HuH-7.5 (cell line): ENCODE data around the gene ACTN4.
"Not testable (repeated sequence)": the region's sequence is repeated elsewhere in the genome, so short reads cannot be mapped to it uniquely, and the experiment has no call there.

ENCODE experiments used
- DNase-seq: peaks from one replicate; pipeline ENCODE4 v3.0.0; 2011; ENCODE audit warnings: low spot score

Gene ACTN4

DNA sequence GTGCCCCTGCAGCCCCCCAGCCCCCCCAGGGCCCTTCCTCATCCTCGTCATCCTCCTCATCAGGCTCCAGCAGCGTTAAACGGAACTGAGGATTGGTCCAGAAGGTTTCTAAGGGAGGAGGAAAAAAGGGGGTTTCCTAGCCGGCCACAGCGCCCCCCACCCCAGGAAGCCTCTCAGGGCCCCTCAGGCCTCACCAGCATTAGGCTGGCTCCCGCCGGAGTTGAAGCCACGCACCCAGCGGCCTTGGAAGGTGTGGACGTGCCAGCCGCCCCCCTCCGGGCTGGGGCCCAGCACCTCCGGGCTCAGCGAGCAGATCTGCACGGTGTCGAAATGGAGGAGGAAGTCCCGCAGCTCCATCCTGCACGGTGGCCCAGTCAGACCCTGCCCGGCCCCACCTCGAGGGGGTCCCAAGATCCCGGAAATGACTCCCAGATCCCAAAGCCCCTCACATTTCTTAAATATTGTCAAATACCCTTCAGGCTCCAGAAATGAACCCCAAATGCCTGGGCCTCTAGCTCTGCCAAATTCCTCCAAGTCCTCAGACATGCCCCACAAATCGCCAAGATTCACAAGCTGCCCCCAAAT lies 89.9 kb downstream of the ACTN4 start:
- DNase-seq = no peak

DNA sequence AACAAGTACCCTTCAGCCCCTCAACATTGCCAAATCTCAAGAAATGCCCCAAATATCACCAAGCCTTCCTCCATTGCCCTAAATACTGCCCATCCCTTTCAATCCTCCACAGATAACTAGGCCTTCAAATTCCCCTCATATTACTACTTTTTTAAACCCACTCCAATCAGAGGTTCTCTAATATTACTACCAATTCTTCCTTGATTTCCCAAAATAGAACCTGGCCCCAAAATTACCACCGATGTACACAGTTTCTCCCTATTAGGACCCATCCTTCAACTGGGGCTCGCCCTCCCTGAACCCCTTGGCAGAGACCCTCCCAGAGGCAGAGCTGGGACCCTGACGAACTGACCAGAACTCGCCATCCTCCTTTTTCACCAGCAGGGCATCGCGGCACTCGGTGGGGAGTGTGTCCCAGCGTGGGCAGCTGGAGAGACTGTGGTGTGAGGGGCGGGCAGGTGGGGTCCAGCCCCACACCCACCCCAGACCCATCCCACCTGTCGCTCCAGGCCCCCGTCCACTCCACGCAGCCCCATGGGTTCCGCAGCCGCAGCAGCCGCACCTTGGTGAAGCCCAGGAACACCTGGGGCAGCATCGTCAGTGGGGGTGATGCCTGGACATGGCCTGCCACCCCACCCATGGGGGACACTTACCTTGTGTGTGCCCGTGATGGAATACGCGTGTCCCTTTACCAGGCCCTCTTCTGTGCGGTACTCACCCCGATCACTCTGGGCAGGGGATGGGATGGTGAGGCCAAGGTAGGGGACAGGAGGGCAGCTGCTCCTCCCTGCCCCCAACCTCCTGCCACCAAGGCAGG lies 90.7 kb downstream of the ACTN4 start:
- no peak for DNase-seq

DNA sequence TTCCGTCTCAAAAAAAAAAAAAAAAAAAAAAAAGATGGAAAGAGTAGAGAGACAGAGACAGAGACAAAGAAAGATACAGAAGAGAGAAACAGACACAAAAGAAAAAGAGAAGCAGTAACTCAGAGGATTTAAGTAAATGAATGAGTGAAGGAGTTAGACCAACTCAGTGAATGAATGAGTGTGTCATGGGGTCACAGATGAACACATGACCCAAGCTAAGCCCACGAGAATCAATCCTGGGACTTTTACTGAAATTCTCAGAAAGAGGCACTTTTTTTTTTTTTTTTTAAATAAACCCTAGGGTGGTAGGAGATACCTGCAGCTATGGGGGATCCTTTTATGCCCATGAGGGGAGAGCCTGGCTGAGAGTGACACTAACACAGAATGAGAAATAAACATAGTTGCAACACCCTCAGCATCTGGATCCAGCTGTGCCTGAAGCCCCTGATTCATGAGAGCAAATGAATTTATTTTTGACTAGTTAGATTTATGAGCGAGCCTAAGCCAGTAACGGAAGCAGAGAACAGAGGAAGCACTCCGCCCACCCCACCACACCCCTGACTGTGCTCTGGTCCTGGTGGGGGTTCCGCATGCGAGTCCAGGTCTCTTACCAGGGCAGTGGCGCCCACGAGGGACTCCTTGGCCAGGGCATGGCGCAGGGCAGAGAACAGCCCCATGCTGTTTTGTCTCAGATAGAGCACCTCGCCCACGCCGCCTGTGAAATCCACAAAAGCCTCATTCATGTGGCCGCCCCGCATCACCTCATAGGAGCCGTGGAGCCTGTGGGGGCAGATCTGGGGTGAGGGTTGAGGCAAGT lies 92.2 kb downstream of the ACTN4 start:
- peak; percentile 15 for DNase-seq

DNA sequence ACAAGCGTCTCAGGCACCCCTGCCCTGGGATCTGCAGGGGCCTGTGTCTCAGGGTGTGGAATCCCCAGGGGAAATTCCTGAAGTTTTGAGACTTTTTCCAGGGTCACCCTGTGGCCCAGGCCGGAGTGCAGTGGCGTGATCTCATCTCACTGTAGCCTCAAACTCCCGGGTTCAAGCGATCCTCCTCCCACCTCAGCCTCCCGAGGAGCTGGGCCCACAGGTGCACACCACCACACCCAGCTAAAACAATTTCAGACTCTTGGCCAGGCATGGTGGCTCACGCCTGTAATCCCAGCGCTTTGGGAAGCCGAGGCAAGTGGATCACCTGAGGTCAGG lies 92.8 kb downstream of the ACTN4 start:
- no peak for DNase-seq

GRCh38 chr19:38740932-38741331 lies 93.5 kb downstream of the ACTN4 start:
- DNase-seq = no peak

DNA sequence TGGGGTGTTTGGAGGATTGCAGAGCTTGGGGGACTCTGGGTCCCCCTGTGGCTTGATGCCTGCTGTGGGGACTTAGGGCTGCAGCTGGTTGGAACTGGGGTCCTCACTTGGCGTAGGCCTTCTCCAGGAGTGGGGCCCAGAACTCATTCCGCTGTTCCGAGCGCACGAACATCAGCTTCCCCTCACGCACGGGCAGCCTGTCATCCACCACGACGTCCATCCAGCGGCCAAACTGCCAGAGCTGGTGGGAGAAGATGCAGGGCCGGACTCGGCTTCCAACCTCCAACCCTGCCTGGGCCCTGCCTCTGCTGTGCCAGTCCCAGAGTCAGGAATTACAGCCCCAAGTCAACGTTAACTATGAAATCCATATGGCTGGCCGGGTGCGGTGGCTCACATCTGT lies 94.2 kb downstream of the ACTN4 start:
- DNase-seq = peak; percentile 12

DNA sequence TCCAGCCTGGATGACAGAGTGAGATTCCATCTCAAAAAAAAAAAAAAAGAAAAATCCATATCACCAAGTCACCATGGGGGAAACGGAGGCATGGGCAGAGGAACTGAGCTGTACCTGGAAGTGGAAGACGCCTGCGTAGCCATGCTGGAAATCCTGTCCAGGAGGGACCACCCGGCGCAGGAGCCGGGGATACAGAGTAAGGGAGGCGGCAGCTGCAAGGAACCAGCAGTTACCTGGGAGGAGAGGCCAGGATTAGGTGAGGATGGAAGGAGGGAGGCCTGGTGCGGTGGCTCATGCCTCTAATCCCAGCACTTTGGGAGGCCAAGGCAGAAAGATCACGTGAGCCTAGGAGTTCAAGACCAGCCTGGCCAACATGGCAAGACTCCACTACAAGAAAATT lies 94.8 kb downstream of the ACTN4 start:
- DNase-seq = peak; percentile 5

GRCh38 chr19:38742906-38743305 lies 95.5 kb downstream of the ACTN4 start:
- peak; percentile 6 for DNase-seq

- DNase-seq = no peak
These were observed 96.2 kb downstream of the ACTN4 start for GRCh38 chr19:38743394-38744297.

DNA sequence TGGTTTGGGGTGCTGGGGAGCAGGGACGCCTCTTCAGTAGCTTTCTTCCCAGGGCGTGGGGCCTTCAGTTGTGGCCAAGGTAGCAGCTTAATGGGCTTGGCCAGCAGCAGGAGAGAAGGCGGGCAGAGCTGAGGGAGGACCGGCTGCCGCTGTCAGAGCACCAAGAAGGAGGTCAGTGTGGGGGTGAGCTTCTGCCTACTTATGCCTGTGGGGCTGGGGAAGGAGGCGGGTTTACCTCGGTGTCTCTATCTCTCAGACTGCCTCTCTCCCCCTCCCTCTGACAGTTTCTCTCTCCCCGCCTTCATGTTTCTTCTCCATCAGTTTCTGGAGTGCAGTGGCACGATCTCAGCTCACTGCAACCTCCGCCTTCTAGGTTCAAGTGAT lies 96.8 kb downstream of the ACTN4 start, which contains the start of gene CAPN12:
Gene CAPN12, minus strand, starts transcription at position 177 of the 384 bp plus-strand sequence. CDS start 309 bp downstream, outside the sequence.
- DNase-seq = peak; percentile 2

- no peak for DNase-seq
These were observed 97.4 kb downstream of the ACTN4 start for GRCh38 chr19:38744874-38745273.

- peak; percentile 7 for DNase-seq
These were observed 97.9 kb downstream of the ACTN4 start for GRCh38 chr19:38745316-38745715.

DNA sequence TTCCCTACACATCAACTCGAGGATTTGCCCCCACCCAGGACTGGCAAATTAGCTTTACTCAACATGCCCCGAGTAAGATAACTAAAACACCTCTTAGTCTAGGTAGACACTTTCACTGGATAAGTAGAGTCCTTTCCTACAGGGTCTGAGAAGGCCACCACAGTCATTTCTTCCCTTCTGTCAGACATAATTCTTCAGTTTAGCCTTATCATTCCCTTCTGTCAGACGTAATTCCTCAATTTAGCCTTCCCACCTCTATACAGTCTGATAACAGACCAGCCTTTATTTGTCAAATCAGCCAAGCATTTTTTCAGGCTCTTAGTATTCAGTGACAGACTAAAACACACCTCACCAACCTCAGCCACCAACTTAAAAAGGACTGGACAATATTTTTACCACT lies 106.3 kb downstream of the ACTN4 start:
- not testable (repeated sequence) for DNase-seq

- not testable (repeated sequence) for DNase-seq
These were observed 106.7 kb downstream of the ACTN4 start for GRCh38 chr19:38754196-38754595.

DNA sequence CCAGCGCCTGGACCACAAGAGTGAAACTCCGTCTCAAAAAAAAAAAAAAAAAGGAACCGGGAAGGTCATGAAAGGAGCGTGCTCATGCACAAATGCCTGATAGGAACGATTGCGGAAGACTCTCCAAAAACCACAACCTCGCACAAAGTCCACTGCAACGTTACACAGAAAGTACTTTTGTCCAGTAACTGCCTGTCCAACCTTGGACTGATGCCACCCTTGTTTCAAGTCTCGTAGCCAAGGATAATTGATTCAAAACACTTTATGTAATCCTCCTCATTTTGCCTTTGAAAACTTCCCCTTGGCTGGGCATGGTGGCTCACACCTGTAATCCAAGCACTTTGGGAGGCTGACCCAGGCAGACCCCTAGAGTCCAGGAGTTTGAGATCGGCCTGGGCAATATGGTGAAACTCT lies 112.1 kb downstream of the ACTN4 start:
- DNase-seq = no peak

GRCh38 chr19:38760805-38761517 lies 113.5 kb downstream of the ACTN4 start:
- DNase-seq = not testable (repeated sequence)

GRCh38 chr19:38761884-38762389 lies 114.5 kb downstream of the ACTN4 start:
- DNase-seq = not testable (repeated sequence)

- no peak for DNase-seq
These were observed 116.4 kb downstream of the ACTN4 start for GRCh38 chr19:38763795-38764220.

DNA sequence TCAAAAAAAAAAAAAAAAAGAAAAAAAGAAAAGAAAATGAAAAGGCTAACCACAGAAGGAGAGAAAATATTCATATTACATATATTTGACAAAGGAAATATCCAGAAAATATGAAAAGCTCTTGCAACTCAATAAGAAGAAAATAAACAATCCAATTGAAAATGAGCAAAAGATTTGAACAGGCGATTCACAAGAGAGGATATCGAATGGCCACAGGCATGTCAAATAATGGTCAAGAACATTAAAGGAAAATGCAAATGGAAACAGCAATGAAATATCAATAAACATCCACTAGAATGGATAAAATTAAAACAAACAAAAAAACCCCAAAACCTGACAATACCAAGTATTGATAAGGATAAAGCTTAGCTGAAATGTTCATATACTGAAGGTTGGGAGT lies 117.8 kb downstream of the ACTN4 start:
- DNase-seq = no peak

- DNase-seq = no peak
These were observed 119.0 kb downstream of the ACTN4 start for GRCh38 chr19:38766276-38767047.
